Measurements from ENCODE around the gene DDOST. TPM values are rescaled to one million over a fixed set of nuclear protein-coding genes. Genes with fewer than 3 reads are reported as not detected.

DDOST gene
- polyA plus RNA-seq, 1 of the 3 experiments (the other 2 are of a cell fraction), result 602 TPM

- Histone ChIP-seq H3K9ac (no peak overlapping the region), H3K79me2 (ENCODE audit: insufficient read depth) (no peaks in the 10 kb centered on the region), H2AFZ (ENCODE audit: low read depth) (no peak overlapping the region), H3K4me1 (ENCODE audit: control insufficient read depth in 1 of 2, insufficient read depth in 2 of 2, low read depth in 1 of 2, low read length in 1 of 2) (no peaks in the 10 kb centered on the region; a peak in 1 of 4 replicates), H4K20me1 (ENCODE audit: insufficient read depth) (no peaks in the 10 kb centered on the region), H3K4me2 (no peak overlapping the region), H3K9me2 (no peaks in the 10 kb centered on the region), H3K36me3 (replicated peaks in 1 of 2; ENCODE audit: control insufficient read depth in 1 of 2, insufficient read depth in 2 of 2, low read length in 1 of 2) (no peaks in the 10 kb centered on the region), H3K9me3 (no peaks in the 10 kb centered on the region), H3F3A (replicated peaks; ENCODE audit: insufficient read depth) (no peaks in the 10 kb centered on the region), H3K27me3 (ENCODE audit: insufficient read depth) (no peaks in the 10 kb centered on the region), H3K27ac (ENCODE audit: low read depth in 2 of 2, low read length in 1 of 2) (no peak overlapping the region), H3K4me3 (ENCODE audit: low read depth in 2 of 2, low read length in 1 of 2) (no peak overlapping the region)
- CTCF ChIA-PET, result interaction anchor here (0.7 to 2.5 kb wide), 3 partner anchors 9 to 49 kb away, joined by 3 to 12 read pairs (median 3); partner anchors contain the start of gene PINK1
- TF ChIP-seq MXI1 (IDR thresholded peaks at IDR 0.05; ENCODE audit: low read depth, low read length) (no peak), MAX (IDR thresholded peaks at IDR 0.05; ENCODE audit: low read depth) (no peak), FOXJ3 (CRISPR knock-in tag; IDR thresholded peaks at IDR 0.05) (no peak), JUND (IDR thresholded peaks at IDR 0.05) (no peak), ELF1 (IDR thresholded peaks at IDR 0.05) (no peak), USF1 (IDR thresholded peaks at IDR 0.05; ENCODE audit: borderline replicate concordance, low read depth) (no peak)
- WGBS (ENCODE audit: low lambda C conversion rate), result 50% methylated on average over 1 of the region's 1 CpG
- POLR2A ChIA-PET, result no interaction called here
- DNase-seq, result no peak
Measured at GRCh38 chr1:20624709-20625108, 36.5 kb downstream of the DDOST start.

- H3K9me2 ChIP-seq, result no peaks in the 10 kb centered on the region
- ChIA-PET POLR2A (no interaction called here), CTCF (interaction anchor here (2.3 kb wide), 1 partner anchor 11 kb away, joined by 10 read pairs; no protein-coding TSS in a partner anchor)
- no peaks in the 10 kb centered on the region for H3K79me2 ChIP-seq (ENCODE audit: insufficient read depth)
- DNase-seq, result no peak
- H3F3A ChIP-seq (replicated peaks; ENCODE audit: insufficient read depth), result no peaks in the 10 kb centered on the region
- WGBS (ENCODE audit: low lambda C conversion rate), result 76% methylated on average over 6 of the region's 6 CpGs
- no peak overlapping the region for H3K4me2 ChIP-seq
- no peak for TF ChIP-seq EP300 (IDR thresholded peaks at IDR 0.05; ENCODE audit: borderline replicate concordance in 1 of 2, low read depth in 1 of 2, low read length in 1 of 2)
- no peak for TF ChIP-seq PBX3 (IDR thresholded peaks at IDR 0.05)
- no peak for TF ChIP-seq RCOR1 (IDR thresholded peaks at IDR 0.05; ENCODE audit: low read length)
- no peak for TF ChIP-seq REST (IDR thresholded peaks at IDR 0.05; ENCODE audit: low read depth, low read length)
- TF ChIP-seq TAF1 (IDR thresholded peaks at IDR 0.05; ENCODE audit: borderline replicate concordance, low read depth, low read length), result no peak
- TF ChIP-seq GATA2 (CRISPR knock-in tag; IDR thresholded peaks at IDR 0.05), result no peak
- TF ChIP-seq RAD21 (IDR thresholded peaks at IDR 0.05; ENCODE audit: low read length), result no peak
- no peak for TF ChIP-seq FOXJ3 (CRISPR knock-in tag; IDR thresholded peaks at IDR 0.05)
- TF ChIP-seq IRF3 (IDR thresholded peaks at IDR 0.05; ENCODE audit: low read depth, low read length), result no peak
- no peak for TF ChIP-seq FOSL2 (IDR thresholded peaks at IDR 0.05; ENCODE audit: borderline replicate concordance, low read depth)
- TF ChIP-seq RXRA (IDR thresholded peaks at IDR 0.05; ENCODE audit: borderline replicate concordance, low read depth), result no peak
- no peaks in the 10 kb centered on the region for H4K20me1 ChIP-seq (ENCODE audit: insufficient read depth)
- no peak overlapping the region for H3K4me3 ChIP-seq (ENCODE audit: low read depth in 2 of 2, low read length in 1 of 2)
- no peaks in the 10 kb centered on the region for H3K4me1 ChIP-seq (ENCODE audit: control insufficient read depth in 1 of 2, insufficient read depth in 2 of 2, low read depth in 1 of 2, low read length in 1 of 2)
- no peak overlapping the region for H3K9ac ChIP-seq
- H3K36me3 ChIP-seq (replicated peaks in 1 of 2; ENCODE audit: control insufficient read depth in 1 of 2, insufficient read depth in 2 of 2, low read length in 1 of 2), result no peaks in the 10 kb centered on the region
- no peaks in the 10 kb centered on the region for H3K27me3 ChIP-seq (ENCODE audit: insufficient read depth)
- H3K9me3 ChIP-seq, result no peaks in the 10 kb centered on the region
- H3K27ac ChIP-seq (ENCODE audit: low read depth in 2 of 2, low read length in 1 of 2), result no peak overlapping the region
- H2AFZ ChIP-seq (ENCODE audit: low read depth), result no peak overlapping the region
Measured at GRCh38 chr1:20621012-20621411, 40.2 kb downstream of the DDOST start.

All from SK-N-SH (cell line).